DND-41 (cell line): ENCODE data around the gene ITGA1.
"Not testable (repeated sequence)": the region's sequence is repeated elsewhere in the genome, so short reads cannot be mapped to it uniquely, and the experiment has no call there.

Experiments used
- EZH2 ChIP-seq: IDR thresholded peaks from 3 replicates; pipeline ENCODE4 v1.6.1; 2012; ENCODE audit warnings: borderline replicate concordance, low read depth, mild to moderate bottlenecking, moderate library complexity, low read length, inconsistent platforms; ENCODE audit not compliant: severe bottlenecking
- TF ChIP-seq, protein P1 (sequence below): IDR thresholded peaks from 2 replicates; pipeline ENCODE4 v1.5.1; 2012; ENCODE audit warnings: borderline replicate concordance, low read length, moderate library complexity, mild to moderate bottlenecking; ENCODE audit not compliant: poor library complexity, severe bottlenecking; ENCODE audit errors: extremely low read depth

DNA sequence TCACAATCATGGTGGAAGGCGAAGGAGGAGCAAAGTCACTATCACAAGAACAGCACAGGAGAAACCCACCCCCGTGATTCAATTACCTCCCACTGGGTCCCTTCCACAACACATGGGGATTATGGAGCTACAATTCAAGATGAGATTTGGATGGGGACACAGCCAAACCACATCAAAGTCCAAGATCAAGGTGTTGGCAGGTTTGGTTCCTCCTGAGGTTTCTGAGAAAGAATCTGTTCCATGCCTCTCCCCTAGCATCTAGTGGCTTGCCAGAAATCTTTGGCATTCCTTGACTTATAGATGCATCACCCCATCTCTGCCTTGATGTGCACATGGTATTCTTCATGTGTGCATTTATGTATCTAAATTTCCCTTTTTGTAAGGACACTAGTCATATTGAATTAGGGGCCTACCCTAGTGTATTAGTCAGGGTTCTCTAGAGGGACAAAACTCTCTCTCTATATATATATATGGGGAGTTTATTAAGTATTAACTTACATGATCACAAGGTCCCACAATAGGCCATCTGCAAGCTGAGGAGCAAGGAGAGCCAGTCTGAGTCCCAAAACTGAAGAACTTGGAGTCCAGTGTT is 42.8 kb upstream of the ITGA1 start:
- TF ChIP-seq, protein P1, sequence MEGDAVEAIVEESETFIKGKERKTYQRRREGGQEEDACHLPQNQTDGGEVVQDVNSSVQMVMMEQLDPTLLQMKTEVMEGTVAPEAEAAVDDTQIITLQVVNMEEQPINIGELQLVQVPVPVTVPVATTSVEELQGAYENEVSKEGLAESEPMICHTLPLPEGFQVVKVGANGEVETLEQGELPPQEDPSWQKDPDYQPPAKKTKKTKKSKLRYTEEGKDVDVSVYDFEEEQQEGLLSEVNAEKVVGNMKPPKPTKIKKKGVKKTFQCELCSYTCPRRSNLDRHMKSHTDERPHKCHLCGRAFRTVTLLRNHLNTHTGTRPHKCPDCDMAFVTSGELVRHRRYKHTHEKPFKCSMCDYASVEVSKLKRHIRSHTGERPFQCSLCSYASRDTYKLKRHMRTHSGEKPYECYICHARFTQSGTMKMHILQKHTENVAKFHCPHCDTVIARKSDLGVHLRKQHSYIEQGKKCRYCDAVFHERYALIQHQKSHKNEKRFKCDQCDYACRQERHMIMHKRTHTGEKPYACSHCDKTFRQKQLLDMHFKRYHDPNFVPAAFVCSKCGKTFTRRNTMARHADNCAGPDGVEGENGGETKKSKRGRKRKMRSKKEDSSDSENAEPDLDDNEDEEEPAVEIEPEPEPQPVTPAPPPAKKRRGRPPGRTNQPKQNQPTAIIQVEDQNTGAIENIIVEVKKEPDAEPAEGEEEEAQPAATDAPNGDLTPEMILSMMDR: not testable (repeated sequence)
- TF ChIP-seq EZH2: not testable (repeated sequence)
